ENCODE data around the gene MRAS. TPM values are rescaled to one million over a fixed set of nuclear protein-coding genes. Genes with fewer than 3 reads are reported as not detected.
"Not testable (repeated sequence)": the region's sequence is repeated elsewhere in the genome, so short reads cannot be mapped to it uniquely, and the experiment has no call there.

Gene MRAS
- total and polyA plus RNA-seq, 9 donors: 44.0 to 71.8 (median 59.7) TPM

GRCh38 chr3:138451595-138452162, 103.3 kb downstream of the MRAS start:
- Histone ChIP-seq H3K36me3 (ENCODE audit: control insufficient read depth, insufficient read depth, low read length) (peaks cover 4% of the 10 kb centered on the region), H3K4me3 (ENCODE audit: low read length) (no peak overlapping the region), H3K27me3 (ENCODE audit: control insufficient read depth, insufficient read depth, low read length) (peaks cover 2% of the 10 kb centered on the region), H3K4me1 (ENCODE audit: control insufficient read depth, insufficient read depth, low read length) (peaks cover 24% of the 10 kb centered on the region), H3K9me3 (replicated peaks; ENCODE audit: control insufficient read depth, low read depth, low read length) (no peaks in the 10 kb centered on the region), H3K27ac (ENCODE audit: low read length) (no peak overlapping the region)
- 86% methylated on average over 37 of the region's 43 CpGs for WGBS (ENCODE audit: insufficient coverage)
- DNase-seq: no peak

- no peak overlapping the region for H3K4me3 ChIP-seq (ENCODE audit: low read length)
- WGBS (ENCODE audit: insufficient coverage): 50% methylated on average over 5 of the region's 6 CpGs
- peaks cover 32% of the 10 kb centered on the region for H3K4me1 ChIP-seq (ENCODE audit: control insufficient read depth, insufficient read depth, low read length)
- H3K27me3 ChIP-seq (ENCODE audit: control insufficient read depth, insufficient read depth, low read length): peaks cover 2% of the 10 kb centered on the region
- H3K9me3 ChIP-seq (replicated peaks; ENCODE audit: control insufficient read depth, low read depth, low read length): no peaks in the 10 kb centered on the region
- DNase-seq: no peak
- H3K27ac ChIP-seq (ENCODE audit: low read length): no peak overlapping the region
- peaks cover 4% of the 10 kb centered on the region for H3K36me3 ChIP-seq (ENCODE audit: control insufficient read depth, insufficient read depth, low read length)
Measured at GRCh38 chr3:138452436-138452835, 104.1 kb downstream of the MRAS start.

- DNase-seq; H3K36me3 ChIP-seq (ENCODE audit: control insufficient read depth, insufficient read depth, low read length); H3K27ac ChIP-seq (ENCODE audit: low read length); H3K9me3 ChIP-seq (replicated peaks; ENCODE audit: control insufficient read depth, low read depth, low read length); H3K27me3 ChIP-seq (ENCODE audit: control insufficient read depth, insufficient read depth, low read length); H3K4me3 ChIP-seq (ENCODE audit: low read length): not testable (repeated sequence)
- 74% methylated on average over 6 of the region's 8 CpGs for WGBS (ENCODE audit: insufficient coverage)
- H3K4me1 ChIP-seq (ENCODE audit: control insufficient read depth, insufficient read depth, low read length): peaks cover 47% of the 10 kb centered on the region
Measured at GRCh38 chr3:138453940-138454339, 105.6 kb downstream of the MRAS start.

Other genes with a start within 250 kb of the MRAS start
- 12.8 TPM for gene DZIP1L, start 233.0 kb upstream of the MRAS start, total RNA-seq
- 1 to 10 TPM; 6.3 to 8.9 (median 7.3) TPM for gene DZIP1L, start 233.0 kb upstream of the MRAS start, polyA plus RNA-seq (ENCODE audit: insufficient read depth in 1 of 8, insufficient read length in 8 of 8, low replicate concordance in 1 of 8)
- not detected for gene A4GNT, start 216.2 kb upstream of the MRAS start, total RNA-seq
- under 1 TPM in 2 of 8 donors, not detected in 6; 0.08 to 0.09 TPM for gene A4GNT, start 216.2 kb upstream of the MRAS start, polyA plus RNA-seq (ENCODE audit: insufficient read depth in 1 of 8, insufficient read length in 8 of 8, low replicate concordance in 1 of 8)
- 12.0 TPM for gene DBR1, start 173.7 kb upstream of the MRAS start, total RNA-seq
- 10 to 100 TPM in 2 of 8 donors, 1 to 10 TPM in 6; 8.7 to 11.0 (median 9.5) TPM for gene DBR1, start 173.7 kb upstream of the MRAS start, polyA plus RNA-seq (ENCODE audit: insufficient read depth in 1 of 8, insufficient read length in 8 of 8, low replicate concordance in 1 of 8)
- gene ARMC8, start 161.3 kb upstream of the MRAS start, total RNA-seq: 38.6 TPM
- gene ARMC8, start 161.3 kb upstream of the MRAS start, polyA plus RNA-seq (ENCODE audit: insufficient read depth in 1 of 8, insufficient read length in 8 of 8, low replicate concordance in 1 of 8): 10 to 100 TPM; 25.2 to 41.3 (median 33.0) TPM
- gene NME9, start 18.7 kb upstream of the MRAS start, total RNA-seq: 0.22 TPM
- gene NME9, start 18.7 kb upstream of the MRAS start, polyA plus RNA-seq (ENCODE audit: insufficient read depth in 1 of 8, insufficient read length in 8 of 8, low replicate concordance in 1 of 8): 1 to 10 TPM in 2 of 8 donors, under 1 TPM in 6; 0.28 to 1.7 (median 0.78) TPM
- 11.0 TPM for gene ESYT3, start 86.0 kb downstream of the MRAS start, total RNA-seq
- 10 to 100 TPM in 7 of 8 donors, 1 to 10 TPM in 1; 9.0 to 14.6 (median 12.0) TPM for gene ESYT3, start 86.0 kb downstream of the MRAS start, polyA plus RNA-seq (ENCODE audit: insufficient read depth in 1 of 8, insufficient read length in 8 of 8, low replicate concordance in 1 of 8)
- 35.0 TPM for gene CEP70, start 245.7 kb downstream of the MRAS start, total RNA-seq
- gene CEP70, start 245.7 kb downstream of the MRAS start, polyA plus RNA-seq (ENCODE audit: insufficient read depth in 1 of 8, insufficient read length in 8 of 8, low replicate concordance in 1 of 8): 10 to 100 TPM; 16.7 to 22.4 (median 19.6) TPM

Data from muscle of leg (tissue), 11 donors.